ENCODE measurements around the gene CLIP2.

DNA sequence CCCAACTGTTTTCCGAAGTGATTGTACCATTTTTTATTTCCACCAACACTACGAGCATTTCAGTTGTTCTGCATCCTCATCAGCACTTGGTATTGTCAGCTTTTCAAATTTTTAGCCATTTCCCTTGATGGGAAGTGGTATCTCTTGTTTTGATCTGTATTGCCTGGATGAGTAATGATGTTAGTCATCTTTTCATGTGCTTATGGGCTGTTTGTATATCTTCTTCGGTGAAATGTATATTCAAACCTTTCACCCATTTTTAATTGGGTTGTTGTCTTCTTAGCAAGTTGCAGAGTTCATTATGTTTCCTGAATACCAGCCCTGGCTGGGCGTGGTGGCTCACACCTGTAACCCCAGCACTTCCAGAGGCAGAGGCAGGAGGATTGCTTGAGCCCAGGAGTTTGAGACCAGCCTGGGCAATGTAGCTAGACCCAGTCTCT is 22.1 kb downstream of the CLIP2 start:
- TF ChIP-seq, protein P1, sequence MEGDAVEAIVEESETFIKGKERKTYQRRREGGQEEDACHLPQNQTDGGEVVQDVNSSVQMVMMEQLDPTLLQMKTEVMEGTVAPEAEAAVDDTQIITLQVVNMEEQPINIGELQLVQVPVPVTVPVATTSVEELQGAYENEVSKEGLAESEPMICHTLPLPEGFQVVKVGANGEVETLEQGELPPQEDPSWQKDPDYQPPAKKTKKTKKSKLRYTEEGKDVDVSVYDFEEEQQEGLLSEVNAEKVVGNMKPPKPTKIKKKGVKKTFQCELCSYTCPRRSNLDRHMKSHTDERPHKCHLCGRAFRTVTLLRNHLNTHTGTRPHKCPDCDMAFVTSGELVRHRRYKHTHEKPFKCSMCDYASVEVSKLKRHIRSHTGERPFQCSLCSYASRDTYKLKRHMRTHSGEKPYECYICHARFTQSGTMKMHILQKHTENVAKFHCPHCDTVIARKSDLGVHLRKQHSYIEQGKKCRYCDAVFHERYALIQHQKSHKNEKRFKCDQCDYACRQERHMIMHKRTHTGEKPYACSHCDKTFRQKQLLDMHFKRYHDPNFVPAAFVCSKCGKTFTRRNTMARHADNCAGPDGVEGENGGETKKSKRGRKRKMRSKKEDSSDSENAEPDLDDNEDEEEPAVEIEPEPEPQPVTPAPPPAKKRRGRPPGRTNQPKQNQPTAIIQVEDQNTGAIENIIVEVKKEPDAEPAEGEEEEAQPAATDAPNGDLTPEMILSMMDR (IDR thresholded peaks at IDR 0.05), result no peak
- TF ChIP-seq POLR2AphosphoS5 (IDR thresholded peaks at IDR 0.05; ENCODE audit: insufficient read depth in 1 of 2, low read depth in 1 of 2), result no peak
- no peak for TF ChIP-seq POLR2A (IDR thresholded peaks at IDR 0.05)

All from vagina (tissue), 2 donors.